ENCODE measurements around the gene BUD23.
A peak's percentile ranks its signal among the peaks of the same experiment; 100 is the strongest.

BUD23 gene

GRCh38 chr7:73683056-73683787, at the start of gene BUD23, which contains the start of gene DNAJC30:
TSS of gene BUD23 (plus strand) at chr7:73683597. CDS start at chr7:73683626, 29 bp downstream.
TSS of gene DNAJC30 (minus strand) at chr7:73683453. CDS start at chr7:73683423, 30 bp downstream.
- TF ChIP-seq CTCF (IDR thresholded peaks at IDR 0.05; ENCODE audit: control insufficient read depth, insufficient read depth, low read depth, low read length, missing control alignments), result no peak
- peak within 1 kb of the TSS; percentile 73 for H3K4me3 ChIP-seq (ENCODE audit: control insufficient read depth, low read depth, low read length)
- peak; percentile 75 for DNase-seq (ENCODE audit: low read depth)

- H3K4me3 ChIP-seq (ENCODE audit: control insufficient read depth, low read depth, low read length), result no peak overlapping the region
- no peak for DNase-seq (ENCODE audit: low read depth)
These were observed 49.6 kb upstream of the BUD23 start for GRCh38 chr7:73633844-73634243.

GRCh38 chr7:73635428-73636200, 47.8 kb upstream of the BUD23 start:
- H3K4me3 ChIP-seq (ENCODE audit: control insufficient read depth, low read depth, low read length), result no peak overlapping the region
- no peak for TF ChIP-seq CTCF (IDR thresholded peaks at IDR 0.05; ENCODE audit: control insufficient read depth, insufficient read depth, low read depth, low read length, missing control alignments)
- no peak for DNase-seq (ENCODE audit: low read depth)

More at GRCh38 chr7:73633844-73634243, 49.6 kb upstream of the BUD23 start:
- no peak for TF ChIP-seq CTCF (IDR thresholded peaks at IDR 0.05; ENCODE audit: control insufficient read depth, insufficient read depth, low read depth, low read length, missing control alignments)

- no peak overlapping the region for H3K4me3 ChIP-seq (ENCODE audit: control insufficient read depth, low read depth, low read length)
- DNase-seq (ENCODE audit: low read depth), result no peak
- no peak for TF ChIP-seq CTCF (IDR thresholded peaks at IDR 0.05; ENCODE audit: control insufficient read depth, insufficient read depth, low read depth, low read length, missing control alignments)
These were observed 44.5 kb upstream of the BUD23 start for GRCh38 chr7:73638911-73639310.

- no peak overlapping the region for H3K4me3 ChIP-seq (ENCODE audit: control insufficient read depth, low read depth, low read length)
- no peak for TF ChIP-seq CTCF (IDR thresholded peaks at IDR 0.05; ENCODE audit: control insufficient read depth, insufficient read depth, low read depth, low read length, missing control alignments)
- DNase-seq (ENCODE audit: low read depth), result no peak
These were observed 40.6 kb upstream of the BUD23 start for GRCh38 chr7:73642834-73643233.

GRCh38 chr7:73644688-73645286, 38.6 kb upstream of the BUD23 start:
- no peak overlapping the region for H3K4me3 ChIP-seq (ENCODE audit: control insufficient read depth, low read depth, low read length)
- DNase-seq (ENCODE audit: low read depth), result no peak
- TF ChIP-seq CTCF (IDR thresholded peaks at IDR 0.05; ENCODE audit: control insufficient read depth, insufficient read depth, low read depth, low read length, missing control alignments), result no peak
